ENCODE results near the gene NEMP1. TPM values are rescaled to one million over a fixed set of nuclear protein-coding genes. Genes with fewer than 3 reads are reported as not detected.

Gene NEMP1
- polyA plus RNA-seq, 2 of the 4 experiments (the other 2 are of a cell fraction) = 12.7 to 28.4 TPM

DNA sequence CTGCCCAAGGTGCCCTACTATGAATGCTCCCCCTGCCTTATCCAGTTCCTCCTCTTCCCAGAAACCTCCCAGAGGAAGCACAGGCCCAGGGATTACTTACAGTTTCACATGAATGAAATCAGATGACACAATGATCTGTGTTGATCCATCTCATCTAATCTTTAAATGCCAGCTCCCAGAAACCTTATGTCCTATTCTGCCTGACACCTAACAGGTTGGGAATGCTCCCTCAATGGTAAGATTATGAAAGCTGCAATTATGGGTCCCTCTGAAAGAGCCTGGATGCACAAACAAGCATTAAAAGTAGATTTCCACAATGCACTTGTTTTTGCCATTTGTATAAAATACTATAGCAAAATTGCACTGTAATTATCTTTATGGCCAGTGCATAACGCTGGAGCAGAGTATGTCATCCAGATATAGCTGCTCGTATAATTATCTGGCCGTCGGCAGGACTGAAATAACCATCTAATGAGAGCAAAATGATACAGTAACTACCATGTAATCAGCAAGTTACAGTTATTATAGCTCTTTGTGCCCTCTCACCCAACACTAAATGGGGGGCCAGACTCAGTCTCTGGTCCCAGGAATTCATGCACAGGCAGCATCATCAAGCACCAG lies 67.9 kb downstream of the NEMP1 start:
- Histone ChIP-seq H3K27ac (no peak overlapping the region), H3K4me2 (no peak overlapping the region), H3K4me3 (no peak overlapping the region), H3K4me1 (peaks cover 19% of the 10 kb centered on the region), H3K9me3 (no peaks in the 10 kb centered on the region)
- no peak for DNase-seq (ENCODE audit: low read depth in 1 of 2, low spot score in 1 of 2)
- no peak for FAIRE-seq
- ChIA-PET CTCF (interaction anchor here (0.7 to 3.4 kb wide), 7 partner anchors 9 to 253 kb away, joined by 3 to 31 read pairs (median 5); partner anchors contain the start of gene STAT6), POLR2A (no interaction called here)
- ATAC-seq = no peak
- 94% methylated on average over 4 of the region's 4 CpGs for WGBS (ENCODE audit: missing lambda C conversion rate)
- no peak for TF ChIP-seq MAX (IDR thresholded peaks at IDR 0.05)
- TF ChIP-seq, protein P1, sequence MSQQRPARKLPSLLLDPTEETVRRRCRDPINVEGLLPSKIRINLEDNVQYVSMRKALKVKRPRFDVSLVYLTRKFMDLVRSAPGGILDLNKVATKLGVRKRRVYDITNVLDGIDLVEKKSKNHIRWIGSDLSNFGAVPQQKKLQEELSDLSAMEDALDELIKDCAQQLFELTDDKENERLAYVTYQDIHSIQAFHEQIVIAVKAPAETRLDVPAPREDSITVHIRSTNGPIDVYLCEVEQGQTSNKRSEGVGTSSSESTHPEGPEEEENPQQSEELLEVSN (IDR thresholded peaks at IDR 0.05; ENCODE audit: borderline replicate concordance, low read depth) = no peak
- no peak for TF ChIP-seq PHF8 (IDR thresholded peaks at IDR 0.05; ENCODE audit: borderline replicate concordance, low read depth)

- H3K27ac ChIP-seq = no peak overlapping the region
- H3K4me3 ChIP-seq = no peak overlapping the region
- TF ChIP-seq ZFP36 (IDR thresholded peaks at IDR 0.05; ENCODE audit: borderline replicate concordance, partially characterized antibody) (no peak), KDM1A (IDR thresholded peaks at IDR 0.05; ENCODE audit: low read depth) (no peak), RAD21 (conservative IDR thresholded peaks at IDR 0.05 in 1 of 2, IDR thresholded peaks at IDR 0.05 in 1 of 2) (no peak)
- TF ChIP-seq, protein P2, sequence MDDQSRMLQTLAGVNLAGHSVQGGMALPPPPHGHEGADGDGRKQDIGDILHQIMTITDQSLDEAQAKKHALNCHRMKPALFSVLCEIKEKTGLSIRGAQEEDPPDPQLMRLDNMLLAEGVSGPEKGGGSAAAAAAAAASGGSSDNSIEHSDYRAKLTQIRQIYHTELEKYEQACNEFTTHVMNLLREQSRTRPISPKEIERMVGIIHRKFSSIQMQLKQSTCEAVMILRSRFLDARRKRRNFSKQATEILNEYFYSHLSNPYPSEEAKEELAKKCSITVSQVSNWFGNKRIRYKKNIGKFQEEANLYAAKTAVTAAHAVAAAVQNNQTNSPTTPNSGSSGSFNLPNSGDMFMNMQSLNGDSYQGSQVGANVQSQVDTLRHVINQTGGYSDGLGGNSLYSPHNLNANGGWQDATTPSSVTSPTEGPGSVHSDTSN (IDR thresholded peaks at IDR 0.05) = no peak
- 93% methylated on average over 5 of the region's 5 CpGs for WGBS (ENCODE audit: missing lambda C conversion rate)
- peaks cover 23% of the 10 kb centered on the region for H3K4me1 ChIP-seq
- CTCF ChIA-PET = interaction anchor here (1.3 to 3.4 kb wide), 5 partner anchors 8 to 102 kb away, joined by 4 to 31 read pairs (median 11); partner anchors contain the start of gene STAT6
- POLR2A ChIA-PET = no interaction called here
- H3K4me2 ChIP-seq = no peak overlapping the region
- ATAC-seq (no peak), DNase-seq (ENCODE audit: low read depth in 1 of 2, low spot score in 1 of 2) (no peak), FAIRE-seq (no peak)
- H3K9me3 ChIP-seq = no peaks in the 10 kb centered on the region
Measured at GRCh38 chr12:57009949-57010626, 68.5 kb downstream of the NEMP1 start.

GRCh38 chr12:57008178-57008577 lies 70.4 kb downstream of the NEMP1 start:
- POLR2A ChIA-PET = no interaction called here
- H3K27ac ChIP-seq = peak overlapping the region in 1 of 2 experiments; percentile 59; a peak in 3 of 6 replicates
- H3K4me2 ChIP-seq = peak overlapping the region; percentile 60
- peaks cover 27% of the 10 kb centered on the region for H3K4me1 ChIP-seq
- peak; percentile 63 to 79 for DNase-seq (ENCODE audit: low read depth in 1 of 2, low spot score in 1 of 2)
- CTCF ChIA-PET = interaction anchor here (0.7 to 8.5 kb wide), 31 partner anchors 9 to 281 kb away, joined by 3 to 161 read pairs (median 4); partner anchors contain the start of genes MYO1A, STAT6 and TAC3
- H3K9me3 ChIP-seq = no peaks in the 10 kb centered on the region
- peak; percentile 41 to 73; a peak in 5 of 6 replicates for ATAC-seq
- TF ChIP-seq, protein P3, sequence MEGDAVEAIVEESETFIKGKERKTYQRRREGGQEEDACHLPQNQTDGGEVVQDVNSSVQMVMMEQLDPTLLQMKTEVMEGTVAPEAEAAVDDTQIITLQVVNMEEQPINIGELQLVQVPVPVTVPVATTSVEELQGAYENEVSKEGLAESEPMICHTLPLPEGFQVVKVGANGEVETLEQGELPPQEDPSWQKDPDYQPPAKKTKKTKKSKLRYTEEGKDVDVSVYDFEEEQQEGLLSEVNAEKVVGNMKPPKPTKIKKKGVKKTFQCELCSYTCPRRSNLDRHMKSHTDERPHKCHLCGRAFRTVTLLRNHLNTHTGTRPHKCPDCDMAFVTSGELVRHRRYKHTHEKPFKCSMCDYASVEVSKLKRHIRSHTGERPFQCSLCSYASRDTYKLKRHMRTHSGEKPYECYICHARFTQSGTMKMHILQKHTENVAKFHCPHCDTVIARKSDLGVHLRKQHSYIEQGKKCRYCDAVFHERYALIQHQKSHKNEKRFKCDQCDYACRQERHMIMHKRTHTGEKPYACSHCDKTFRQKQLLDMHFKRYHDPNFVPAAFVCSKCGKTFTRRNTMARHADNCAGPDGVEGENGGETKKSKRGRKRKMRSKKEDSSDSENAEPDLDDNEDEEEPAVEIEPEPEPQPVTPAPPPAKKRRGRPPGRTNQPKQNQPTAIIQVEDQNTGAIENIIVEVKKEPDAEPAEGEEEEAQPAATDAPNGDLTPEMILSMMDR (IDR thresholded peaks at IDR 0.05) = peak; percentile 72
- no peak for TF ChIP-seq JUNB (IDR thresholded peaks at IDR 0.05)
- TF ChIP-seq SMC3 (IDR thresholded peaks at IDR 0.05) = peak; percentile 62
- TF ChIP-seq RAD21 (conservative IDR thresholded peaks at IDR 0.05 in 1 of 2, IDR thresholded peaks at IDR 0.05 in 1 of 2) = peak; percentile 77 to 90
- H3K4me3 ChIP-seq = no peak overlapping the region
- FAIRE-seq = no peak

- H3K4me1 ChIP-seq = peaks cover 32% of the 10 kb centered on the region
- FAIRE-seq = no peak
- ChIA-PET CTCF (interaction anchor here (0.6 to 8.5 kb wide), 29 partner anchors 10 to 264 kb away, joined by 3 to 161 read pairs (median 4); partner anchors contain the start of genes MYO1A, STAT6 and TAC3), POLR2A (no interaction called here)
- peak in 1 of 2 experiments; percentile 5; a peak in 4 of 6 replicates for ATAC-seq
- peak overlapping the region; percentile 54 to 99; a peak in 5 of 6 replicates for H3K27ac ChIP-seq
- no peak for DNase-seq (ENCODE audit: low read depth in 1 of 2, low spot score in 1 of 2)
- 58% methylated on average over 10 of the region's 10 CpGs for WGBS (ENCODE audit: missing lambda C conversion rate)
- H3K4me2 ChIP-seq = peak overlapping the region; percentile 64
- peak overlapping the region; percentile 99; the same call in 1 of the 3 replicates for H3K4me3 ChIP-seq
- TF ChIP-seq FOSB (CRISPR knock-in tag; IDR thresholded peaks at IDR 0.05) = no peak
- TF ChIP-seq, protein P3 (IDR thresholded peaks at IDR 0.05) = peak; percentile 39; the same call in 1 of the 3 replicates
- H3K9me3 ChIP-seq = no peaks in the 10 kb centered on the region
Measured at GRCh38 chr12:57006809-57007475, 71.6 kb downstream of the NEMP1 start.
